Stimulated activated CD8-positive, alpha-beta memory T cell treated with anti-CD3 and anti-CD28 coated beads, Interleukin-12 subunit alpha, Interleukin-12 subunit beta, amount 100 ng/mL, for 24 hours (primary cell): ENCODE measurements around the gene RTL5.

Experiments
- DNase-seq: peaks from one replicate; pipeline ENCODE4 v3.0.0-alpha.2; 2020; ENCODE audit errors: extremely low read depth

The RTL5 gene

DNA sequence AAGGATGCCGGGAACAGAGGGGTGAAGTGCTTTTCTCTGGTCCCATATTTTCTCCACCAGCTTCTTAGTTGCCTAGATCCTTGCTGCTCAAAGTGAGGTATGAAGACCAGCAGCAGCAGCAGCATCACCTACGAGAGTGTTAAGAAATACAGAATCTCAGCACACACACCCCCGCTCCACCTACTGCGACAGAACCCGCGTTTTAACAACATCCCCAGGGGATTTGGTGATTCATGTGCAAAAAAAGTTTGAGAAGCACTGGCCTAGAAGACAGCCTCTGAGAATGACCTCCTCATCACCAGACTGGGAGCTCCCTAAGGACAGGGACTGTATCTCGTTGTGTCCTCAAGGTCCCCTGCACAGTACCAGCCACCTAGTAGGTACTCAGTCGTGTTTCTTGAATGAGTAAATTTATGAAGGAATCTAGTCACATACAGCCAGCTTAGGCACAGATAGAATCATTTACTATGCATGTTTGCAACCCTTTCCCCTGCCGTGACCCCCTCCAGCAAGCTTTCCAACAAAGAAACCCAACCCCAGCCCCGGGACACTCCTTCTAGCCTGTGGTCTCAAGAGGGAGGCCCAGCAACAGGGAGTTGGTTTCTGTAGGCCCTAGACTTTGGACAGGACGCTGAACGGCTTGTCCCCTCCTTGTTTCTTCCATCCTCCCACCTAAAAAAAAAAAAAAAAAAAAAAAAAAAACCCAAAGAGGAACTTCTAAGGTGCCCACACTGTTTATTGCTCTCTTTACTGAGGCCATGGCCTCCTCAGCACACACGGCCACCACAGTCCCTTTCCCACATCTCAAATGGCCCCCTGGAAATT lies 21.5 kb downstream of the RTL5 start:
- DNase-seq = no peak

DNA sequence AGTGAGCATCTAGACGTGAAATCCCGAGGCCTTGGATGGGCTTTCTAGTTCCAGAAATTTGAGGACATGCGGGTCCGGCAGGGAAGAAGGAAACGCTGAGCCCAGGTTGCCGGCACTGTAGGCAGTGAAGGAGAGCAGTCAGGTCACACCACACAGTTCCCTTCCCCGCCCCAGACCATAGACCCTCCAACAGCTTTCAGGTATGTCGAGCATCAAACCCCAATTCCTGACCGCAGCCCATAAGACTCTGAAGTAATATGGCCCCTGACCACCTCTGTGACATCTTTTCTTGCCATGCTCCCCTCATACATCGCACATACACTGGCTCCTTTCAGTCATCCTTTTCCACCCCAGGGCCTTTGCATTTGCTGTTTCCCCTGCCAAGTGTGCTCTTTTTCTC lies 23.0 kb downstream of the RTL5 start:
- no peak for DNase-seq

DNA sequence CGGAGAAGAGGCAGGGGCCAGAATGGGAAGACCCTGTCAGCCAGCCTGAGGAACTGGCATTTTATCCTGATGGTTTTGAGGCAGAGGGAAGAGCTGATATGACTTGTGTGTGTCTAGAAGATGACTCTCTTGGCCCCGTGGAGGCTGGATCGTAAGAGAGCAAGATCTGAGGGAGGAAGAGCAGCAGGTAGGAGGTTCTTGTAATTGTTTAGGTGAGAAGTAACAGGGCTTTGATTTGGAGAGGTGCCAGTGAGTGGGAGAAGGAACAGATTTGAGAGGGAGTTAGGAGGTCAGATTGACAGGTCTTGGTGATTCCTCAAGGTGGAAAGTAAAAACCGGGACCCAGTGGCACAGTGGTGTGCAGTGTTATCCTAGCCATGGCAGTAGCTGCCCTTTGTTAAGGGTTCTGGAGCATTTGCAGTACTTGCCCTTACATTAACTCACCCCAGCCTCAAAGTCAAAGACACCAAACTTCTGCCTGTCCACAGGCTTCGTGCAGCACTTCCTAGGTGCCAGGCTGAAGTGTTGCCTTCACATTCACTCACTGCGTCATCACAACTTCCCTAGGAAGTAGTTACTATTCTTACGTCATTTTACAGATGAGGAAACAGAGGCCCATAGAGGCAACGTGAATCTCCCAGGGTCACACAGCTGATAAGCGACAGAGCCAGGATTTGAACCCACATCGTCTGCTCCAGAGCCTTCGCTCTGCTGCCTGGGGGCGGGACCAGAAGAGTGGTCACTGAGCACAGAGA lies 23.7 kb downstream of the RTL5 start:
- DNase-seq = no peak

DNA sequence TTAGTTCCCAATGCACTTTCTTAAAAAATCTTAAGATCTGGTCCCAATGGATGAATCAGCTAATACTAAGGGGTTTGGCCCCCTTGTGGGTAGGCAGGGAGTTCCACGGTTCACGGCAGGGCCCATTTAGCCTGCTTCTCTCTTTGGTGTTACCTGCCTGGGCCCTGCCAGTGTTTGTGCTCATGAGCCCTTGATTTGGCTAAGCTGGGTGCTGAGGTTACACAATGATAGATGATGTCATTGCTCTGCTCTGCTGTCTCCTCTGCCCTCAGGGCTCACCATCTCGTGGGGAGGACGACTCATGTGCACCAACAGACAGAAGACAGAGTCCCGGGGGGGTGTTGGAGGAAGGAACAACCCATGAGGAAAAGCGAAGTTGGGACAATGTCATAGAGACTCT lies 24.4 kb downstream of the RTL5 start:
- no peak for DNase-seq

DNA sequence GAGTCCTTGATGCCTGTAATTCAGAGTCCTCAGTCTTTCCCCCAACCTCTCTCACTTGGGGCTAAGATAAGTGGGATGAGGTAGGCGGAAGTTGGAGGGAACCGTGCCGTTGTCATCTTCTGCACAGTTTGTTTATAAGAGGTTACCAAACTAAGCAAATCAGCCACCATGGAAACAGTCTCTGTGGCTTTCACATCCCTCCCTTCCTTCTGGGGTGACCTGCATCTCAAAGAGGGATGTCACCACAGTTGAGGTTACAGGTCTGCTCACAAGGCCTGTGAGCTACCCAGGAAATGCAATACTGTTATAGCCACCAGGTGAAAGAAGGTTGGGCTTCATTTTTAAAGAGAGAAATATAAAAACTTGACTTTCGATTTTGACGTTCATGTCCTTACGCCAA lies 26.3 kb downstream of the RTL5 start:
- no peak for DNase-seq

DNA sequence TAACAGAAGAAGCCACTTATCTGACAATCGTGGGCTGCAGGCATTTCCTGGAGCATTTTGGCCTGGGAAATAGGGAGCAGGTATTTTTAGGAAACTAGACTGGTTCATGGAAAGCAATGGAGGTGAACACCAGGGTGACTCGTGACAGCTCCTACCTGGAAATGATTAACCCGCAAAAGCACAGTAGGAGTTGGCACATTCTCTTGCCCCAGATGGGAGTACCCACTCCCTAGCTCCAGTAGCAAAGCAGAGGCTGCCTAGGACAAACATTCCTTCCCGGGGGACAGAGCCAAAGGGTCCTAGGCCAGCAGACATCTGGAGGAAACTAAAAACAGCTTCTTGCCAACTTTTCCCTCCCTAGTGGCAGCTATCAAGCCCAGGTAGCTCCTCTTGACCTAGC lies 29.0 kb downstream of the RTL5 start:
- DNase-seq = no peak

DNA sequence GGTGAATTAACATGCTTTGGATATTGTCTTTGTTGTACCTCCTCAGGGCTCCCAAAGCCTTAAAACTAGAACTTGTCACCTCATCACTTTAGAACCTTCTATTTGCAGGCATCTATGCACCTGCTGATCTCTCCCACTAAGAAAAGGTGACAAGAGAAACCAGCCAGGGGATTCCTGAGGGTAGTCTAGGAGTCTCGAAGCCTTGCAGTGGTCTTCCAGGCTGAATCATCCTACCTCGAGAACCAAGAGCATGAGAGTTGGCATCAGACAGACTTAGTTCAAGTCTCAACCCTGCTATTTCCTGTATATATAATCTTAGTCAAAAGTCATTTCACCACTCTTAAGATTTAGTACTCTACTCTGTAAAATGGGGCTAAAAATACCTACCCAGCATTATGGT lies 29.6 kb downstream of the RTL5 start:
- DNase-seq = no peak

DNA sequence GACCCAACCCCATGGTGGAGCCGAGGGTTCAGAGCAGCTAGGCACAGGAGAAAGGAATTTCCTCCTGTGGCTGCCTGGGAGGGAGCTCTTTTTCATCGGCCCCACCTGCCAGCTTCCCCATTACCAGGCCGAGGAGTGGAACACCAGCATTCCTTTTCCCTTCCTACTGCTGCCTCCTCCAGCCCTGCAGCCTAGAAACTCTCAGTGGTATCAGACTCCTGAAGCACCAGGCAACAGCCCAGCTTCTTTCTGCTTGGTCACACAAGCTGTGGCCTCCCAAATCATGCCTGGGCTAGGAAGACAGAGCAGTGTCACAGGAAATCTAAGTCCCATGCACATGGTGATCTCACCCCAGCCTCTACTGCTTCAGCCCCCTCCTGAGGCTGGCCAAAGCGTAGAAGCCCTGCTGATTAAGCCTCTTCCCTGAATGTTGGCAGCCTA lies 30.1 kb downstream of the RTL5 start:
- no peak for DNase-seq

DNA sequence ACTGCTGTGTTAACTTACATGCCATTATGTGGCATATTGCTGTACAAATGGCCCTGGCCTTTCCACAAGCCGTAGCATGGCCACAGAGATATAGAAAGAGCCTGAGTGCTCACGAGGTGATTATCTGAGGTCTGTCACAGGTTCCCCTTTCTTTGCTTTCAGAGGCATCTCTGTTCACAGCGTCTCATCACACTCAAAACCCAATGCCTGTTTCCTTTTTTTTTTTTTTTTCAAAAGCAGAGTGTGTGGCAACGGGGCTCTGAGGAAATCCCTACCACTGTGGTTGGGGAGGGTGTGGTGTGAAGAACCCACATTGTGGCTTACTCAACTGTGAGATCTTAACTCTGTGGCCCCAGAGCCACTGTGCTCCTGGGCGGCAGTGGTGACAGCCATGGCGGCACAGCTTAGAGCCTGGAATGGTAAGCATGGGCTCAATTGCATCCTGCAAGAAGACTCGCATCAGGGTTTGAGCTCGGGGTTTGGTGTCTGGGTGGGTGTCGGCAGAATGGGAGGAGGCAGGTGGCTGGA lies 30.8 kb downstream of the RTL5 start:
- peak; percentile 26 for DNase-seq

DNA sequence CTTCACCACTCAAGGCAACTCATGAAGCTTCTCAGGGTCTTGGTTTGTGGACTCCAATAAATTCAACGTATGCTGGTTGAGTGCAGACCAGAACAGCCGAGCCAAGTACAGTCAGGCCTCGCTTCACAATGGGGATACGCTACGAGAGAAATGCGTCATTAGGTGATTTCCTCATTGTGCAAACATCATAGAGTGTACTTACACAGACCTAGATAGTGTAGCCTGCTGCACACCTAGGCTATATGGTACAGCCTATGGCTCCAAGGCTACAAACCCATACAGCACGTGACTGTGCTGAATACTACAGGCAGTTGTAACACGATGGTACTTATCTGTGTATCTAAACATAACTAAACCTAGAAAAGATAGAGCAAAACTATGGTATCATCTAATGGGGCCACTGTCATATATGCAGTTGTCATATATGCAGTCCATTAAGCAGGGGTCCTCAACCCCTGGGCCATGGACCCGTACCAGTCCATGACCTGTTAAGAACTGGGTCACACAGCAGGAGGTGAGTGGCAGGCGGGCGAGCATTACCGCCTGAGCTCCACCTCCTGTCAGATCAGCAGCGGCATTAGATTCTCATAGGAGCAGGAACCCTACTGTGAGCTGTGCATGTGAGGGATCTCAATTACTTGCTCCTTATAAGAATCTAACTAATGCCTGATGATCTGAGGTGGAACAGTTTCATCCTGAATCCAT lies 31.5 kb downstream of the RTL5 start:
- no peak for DNase-seq

DNA sequence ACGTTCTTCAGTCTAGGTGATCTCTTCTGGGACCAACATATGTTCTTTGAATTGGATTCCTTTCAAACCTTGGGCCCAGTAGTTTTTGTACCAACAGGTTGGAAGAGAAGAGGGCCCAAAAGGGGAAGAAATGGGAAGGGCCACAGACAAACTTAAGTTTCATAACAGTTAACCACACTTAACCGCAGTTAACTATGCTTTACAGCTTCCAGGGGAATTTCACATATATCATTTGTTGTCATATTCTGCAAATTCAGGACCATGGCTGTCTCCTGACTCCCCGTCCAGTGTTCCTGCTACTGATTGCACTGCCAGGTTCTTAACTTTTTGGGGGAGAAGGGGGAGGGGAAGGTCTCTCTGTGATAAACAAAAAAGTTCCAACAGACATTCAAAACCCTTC lies 34.6 kb downstream of the RTL5 start:
- no peak for DNase-seq

DNA sequence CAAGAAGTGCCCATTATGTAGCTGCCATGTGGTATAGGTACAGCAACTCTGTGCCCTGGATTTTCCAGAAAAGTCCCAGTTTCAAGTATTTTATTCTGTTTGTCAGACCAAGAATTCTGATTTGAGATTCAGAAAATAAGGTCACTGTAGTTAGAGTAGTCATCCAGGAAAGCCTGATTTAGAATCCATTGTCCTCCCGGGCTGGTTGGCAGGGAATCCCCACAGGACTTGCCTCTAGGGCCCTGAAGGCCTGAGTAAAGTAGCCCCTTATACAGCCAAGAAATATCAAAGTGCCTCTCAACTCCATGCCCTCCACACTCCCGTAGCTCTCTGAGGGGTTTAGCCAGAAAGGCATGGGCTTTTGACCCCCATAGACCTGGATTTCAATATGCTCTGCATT lies 36.3 kb downstream of the RTL5 start:
- no peak for DNase-seq

DNA sequence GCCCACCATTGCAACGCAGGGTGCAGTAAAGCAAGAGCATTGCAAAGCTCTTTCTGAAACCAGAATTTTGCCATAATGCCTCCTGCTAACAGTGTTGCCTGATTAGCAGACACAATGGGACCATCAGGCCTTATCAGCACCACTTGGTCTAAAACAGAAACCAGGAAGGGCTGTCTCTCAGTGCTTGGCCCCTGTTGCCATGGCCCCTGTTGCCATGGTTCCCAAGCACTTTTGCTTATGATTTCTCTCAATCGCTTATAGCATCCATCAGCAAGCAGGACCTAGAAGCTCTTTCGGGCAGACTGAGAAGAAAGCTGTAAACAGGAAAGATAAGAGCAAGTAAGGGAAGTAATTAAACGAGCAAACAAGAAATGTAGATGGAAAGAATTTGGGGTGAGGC lies 36.8 kb downstream of the RTL5 start:
- DNase-seq = peak; percentile 14

DNA sequence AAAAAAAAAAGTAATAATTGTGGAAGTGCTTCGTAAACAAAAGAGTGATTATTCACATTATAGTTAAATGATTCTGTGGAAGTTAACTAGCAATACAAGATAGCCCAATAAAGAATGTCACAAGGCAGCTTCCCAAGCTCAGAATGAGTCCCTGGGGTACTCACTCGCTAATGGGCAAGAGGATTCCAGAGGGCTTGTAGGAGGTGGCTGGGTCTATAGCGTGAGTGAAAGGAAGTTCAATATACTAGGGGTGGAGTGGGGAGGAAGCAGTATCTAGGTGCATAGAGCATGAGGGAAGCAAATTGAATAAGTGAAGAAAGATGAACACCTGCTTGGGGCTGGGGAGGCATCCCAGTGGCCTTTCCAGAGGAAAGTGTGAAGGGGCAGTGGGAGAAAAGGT lies 42.5 kb downstream of the RTL5 start:
- DNase-seq = no peak

DNA sequence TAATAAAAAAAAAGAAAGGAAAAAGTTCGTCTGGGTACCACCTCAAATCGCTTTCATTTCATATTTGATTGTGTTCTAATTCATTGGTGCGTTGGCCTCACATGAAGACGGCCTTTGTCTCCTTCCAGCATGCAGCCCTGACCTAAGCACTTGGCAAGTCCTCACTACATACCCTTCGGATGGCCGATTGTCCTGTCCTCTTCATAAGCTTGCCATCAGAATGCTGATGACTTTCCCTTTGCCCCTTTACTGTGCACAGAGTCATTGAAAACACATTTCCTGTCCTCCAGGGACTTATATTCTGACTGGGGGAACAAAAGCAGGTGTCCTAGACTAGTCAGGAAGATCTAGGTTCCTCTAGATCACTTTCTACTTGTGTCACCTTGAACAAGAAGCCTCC lies 43.0 kb downstream of the RTL5 start:
- no peak for DNase-seq

DNA sequence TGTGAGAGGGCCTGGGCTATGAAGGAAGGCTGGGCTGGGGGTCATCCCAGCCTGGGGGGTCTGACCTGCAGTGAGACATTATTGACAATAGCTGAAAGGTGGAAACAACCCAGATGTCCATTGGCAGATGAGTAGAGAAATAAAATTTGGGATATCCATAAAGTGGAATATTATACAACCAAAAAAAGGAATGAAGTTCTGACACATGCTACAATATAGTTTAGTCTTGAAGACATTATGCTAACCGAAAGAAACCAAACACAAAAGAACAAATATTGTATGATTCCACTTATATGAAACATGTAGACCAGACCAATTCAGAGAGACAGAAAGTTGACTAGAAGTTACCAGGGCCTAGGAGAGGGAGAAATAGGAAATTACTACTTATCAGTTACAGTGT lies 44.7 kb downstream of the RTL5 start:
- DNase-seq = no peak

DNA sequence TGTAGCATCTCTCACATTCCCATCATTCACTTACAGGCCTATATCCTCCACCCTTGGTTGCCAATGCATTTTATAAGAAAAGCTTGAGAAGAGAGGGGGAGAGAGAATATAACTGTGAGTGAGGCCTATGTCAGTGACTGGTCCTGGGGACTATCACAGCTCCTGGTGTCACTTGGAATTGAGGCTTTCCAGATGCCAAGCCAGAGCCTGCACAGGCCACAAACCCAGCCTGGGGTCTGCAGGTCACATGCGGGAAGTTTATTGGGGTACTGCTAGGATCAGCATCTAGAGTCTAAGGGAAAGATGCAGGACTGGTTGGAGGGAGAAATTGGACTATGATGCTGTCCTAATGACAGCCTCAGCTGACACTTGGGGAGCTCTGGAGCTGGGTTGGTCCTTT lies 47.6 kb downstream of the RTL5 start:
- DNase-seq = no peak

DNA sequence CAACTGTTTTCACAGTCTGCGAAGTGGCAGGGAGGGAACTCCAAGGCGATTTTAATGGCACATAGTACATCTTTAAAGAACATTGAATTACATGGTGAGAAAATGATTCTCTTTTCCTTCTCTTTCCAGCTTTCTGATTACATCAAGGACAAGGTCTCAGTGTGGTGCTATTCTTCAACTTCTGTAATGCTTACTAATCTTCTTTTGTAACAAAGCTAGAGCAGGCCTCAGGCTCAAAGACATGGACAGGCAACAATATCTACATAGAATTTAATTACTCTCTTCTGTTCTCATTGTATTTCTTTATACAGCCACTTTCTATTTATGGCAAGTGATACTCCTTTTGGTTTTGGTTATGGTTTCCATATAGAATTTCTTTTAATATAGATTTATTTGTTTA lies 48.4 kb downstream of the RTL5 start:
- DNase-seq = no peak

DNA sequence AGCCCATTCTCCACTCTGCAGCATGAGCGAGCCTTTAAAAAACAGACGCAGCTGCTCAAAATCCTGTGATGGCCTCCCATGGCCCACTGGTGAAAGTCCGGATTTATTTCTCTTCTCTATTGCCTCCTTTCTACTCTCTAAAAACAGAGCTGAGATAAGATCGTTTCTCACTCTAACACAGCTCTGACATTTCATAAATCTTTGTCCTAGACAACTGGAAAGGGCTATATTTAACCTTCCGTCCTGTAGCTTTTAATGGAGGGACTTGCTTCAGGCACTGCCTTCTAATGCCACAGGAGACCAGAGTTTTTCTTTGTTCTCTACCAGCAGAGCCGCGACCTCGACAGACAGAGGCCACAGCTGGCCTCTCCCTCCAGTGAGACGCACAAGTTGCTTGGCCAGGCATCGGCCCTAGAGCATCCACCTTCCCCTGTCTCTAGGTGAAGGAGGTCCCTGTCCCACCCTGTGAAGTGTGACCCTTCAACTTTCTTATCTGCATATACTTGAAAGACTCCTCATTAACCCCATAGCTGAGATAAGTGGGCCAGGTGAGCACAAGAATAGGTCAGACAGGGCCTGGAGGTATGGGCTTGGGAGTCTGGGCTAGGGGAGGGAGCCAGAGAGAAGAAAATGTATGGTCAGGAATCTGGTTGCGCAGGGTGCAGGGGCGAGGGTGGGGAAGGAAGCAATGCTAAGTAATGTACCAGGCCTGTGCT lies 50.0 kb downstream of the RTL5 start:
- no peak for DNase-seq

DNA sequence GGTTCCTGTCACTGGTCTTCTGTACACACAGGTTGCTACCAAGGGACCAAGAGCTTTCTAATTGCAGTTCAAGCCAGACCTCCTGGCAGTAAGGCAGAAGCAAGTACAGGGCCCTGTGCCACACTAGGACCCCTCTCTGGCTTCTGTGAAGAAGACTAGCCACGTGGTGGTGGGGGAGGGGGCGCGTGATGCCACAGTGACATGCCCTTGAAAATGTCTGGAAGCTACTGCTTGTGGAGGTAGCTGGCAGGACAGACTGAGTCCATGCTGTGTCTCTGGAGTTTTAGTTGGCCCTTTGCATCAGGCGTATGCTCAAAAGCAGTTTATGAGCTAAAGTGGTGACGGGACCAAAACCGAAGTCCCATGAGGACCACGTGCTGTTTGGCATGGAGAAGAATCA lies 50.9 kb downstream of the RTL5 start:
- no peak for DNase-seq

DNA sequence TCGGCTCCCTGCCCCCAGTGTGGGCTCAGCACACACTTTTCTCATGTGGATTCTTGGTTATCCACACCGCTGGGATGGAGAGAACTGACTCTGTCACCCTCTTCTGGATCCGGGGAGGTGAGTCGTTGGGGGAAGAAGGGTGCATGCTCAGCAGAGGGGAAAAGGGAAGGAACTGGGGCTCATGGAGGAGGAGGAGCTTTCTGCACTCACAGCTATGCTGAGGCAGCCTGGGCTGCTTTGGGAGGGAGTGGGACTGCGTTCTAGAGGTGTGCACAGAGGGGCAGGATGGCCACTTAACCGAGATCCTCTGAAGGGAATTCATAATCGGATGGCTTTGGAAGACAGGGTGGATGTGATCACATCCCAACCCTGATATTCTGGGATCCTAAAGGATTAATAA lies 51.6 kb downstream of the RTL5 start:
- no peak for DNase-seq

DNA sequence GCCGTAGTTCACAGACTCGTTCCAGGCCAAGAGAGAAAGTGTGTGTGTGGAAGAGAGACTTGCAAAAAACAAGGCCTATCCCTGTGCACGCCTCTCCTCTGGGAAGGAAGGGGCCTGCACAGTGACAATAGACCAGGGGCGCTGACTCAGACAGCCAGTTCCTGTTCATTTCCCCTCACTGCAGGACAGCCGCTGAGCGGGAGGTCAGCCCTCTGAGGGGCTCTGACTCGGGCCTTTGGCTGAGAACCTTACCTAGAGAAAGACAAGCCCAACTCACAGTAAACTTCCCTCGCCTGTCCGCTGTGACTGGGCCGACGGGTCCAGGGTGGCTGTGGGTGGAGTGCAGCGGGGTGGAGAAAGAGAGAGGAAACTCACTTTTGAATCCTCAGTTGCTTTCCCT lies 52.1 kb downstream of the RTL5 start:
- no peak for DNase-seq
